Activated CD8-positive, alpha-beta memory T cell treated with anti-CD3 and anti-CD28 coated beads, Interleukin-2, amount 50 U/mL, for 4 hours (primary cell): Measurements from ENCODE around the gene CRYBG1.
"Not testable (repeated sequence)": the region's sequence is repeated elsewhere in the genome, so short reads cannot be mapped to it uniquely, and the experiment has no call there.

ENCODE experiments used
- DNase-seq: peaks from one replicate; pipeline ENCODE4 v3.0.0-alpha.2; 2020

CRYBG1 gene

GRCh38 chr6:106560996-106561685 lies 200.6 kb downstream of the CRYBG1 start:
- DNase-seq = no peak

GRCh38 chr6:106561686-106562405 lies 201.3 kb downstream of the CRYBG1 start:
- no peak for DNase-seq

GRCh38 chr6:106563614-106564013 lies 203.1 kb downstream of the CRYBG1 start:
- DNase-seq = no peak

GRCh38 chr6:106564476-106564875 lies 204.0 kb downstream of the CRYBG1 start:
- no peak for DNase-seq

- no peak for DNase-seq
These were observed 208.0 kb downstream of the CRYBG1 start for GRCh38 chr6:106568530-106568929.

- no peak for DNase-seq
These were observed 208.9 kb downstream of the CRYBG1 start for GRCh38 chr6:106569428-106569827.

- DNase-seq = no peak
These were observed 211.9 kb downstream of the CRYBG1 start for GRCh38 chr6:106572436-106572835.

GRCh38 chr6:106572875-106573585 lies 212.5 kb downstream of the CRYBG1 start:
- no peak for DNase-seq

- no peak for DNase-seq
These were observed 214.4 kb downstream of the CRYBG1 start for GRCh38 chr6:106574741-106575458.

- DNase-seq = no peak
These were observed 218.8 kb downstream of the CRYBG1 start for GRCh38 chr6:106579281-106579680.

- no peak for DNase-seq
These were observed 221.0 kb downstream of the CRYBG1 start for GRCh38 chr6:106581468-106581867.

- no peak for DNase-seq
These were observed 226.4 kb downstream of the CRYBG1 start for GRCh38 chr6:106586815-106587415.

GRCh38 chr6:106588937-106589336 lies 228.4 kb downstream of the CRYBG1 start:
- DNase-seq = not testable (repeated sequence)

- DNase-seq = no peak
These were observed 230.8 kb downstream of the CRYBG1 start for GRCh38 chr6:106591111-106591825.

- no peak for DNase-seq
These were observed 238.9 kb downstream of the CRYBG1 start for GRCh38 chr6:106599440-106599839.

GRCh38 chr6:106600329-106600728 lies 239.8 kb downstream of the CRYBG1 start:
- DNase-seq = no peak

- no peak for DNase-seq
These were observed 247.7 kb downstream of the CRYBG1 start for GRCh38 chr6:106608080-106608668.

- no peak for DNase-seq
These were observed 249.2 kb downstream of the CRYBG1 start for GRCh38 chr6:106609699-106610098.

- DNase-seq = no peak
These were observed 250.5 kb downstream of the CRYBG1 start for GRCh38 chr6:106611030-106611429.

- no peak for DNase-seq
These were observed 252.3 kb downstream of the CRYBG1 start for GRCh38 chr6:106612671-106613416.

- DNase-seq = no peak
These were observed 253.1 kb downstream of the CRYBG1 start for GRCh38 chr6:106613590-106613989.
